PC-3 (cell line): ENCODE results near the gene KCNC1. TPM values are rescaled to one million over a fixed set of nuclear protein-coding genes. Genes with fewer than 3 reads are reported as not detected.

Experiments used
- ATAC-seq: fragments of 200-7000 bp; cut with Tn5 transposase; 2 replicates; pipeline ENCODE4 v1.9.1; 2020; ENCODE audit warnings: mild to moderate bottlenecking, moderate library complexity
- BruUV-seq: library from RNA; stranded (reverse); fragments of 400-500 nt; replicated peaks from 2 replicates; lab custom pipeline; 2021; lab: Mats Ljungman, UMichigan
- CTCF ChIA-PET: fragments of 300-600 bp; sonication (Branson Sonifier 250); formaldehyde crosslinking; loops from one replicate; lab custom pipeline; 2022; ENCODE audit warnings: antibody characterized with exemption; lab: Charles Lee
- POLR2A ChIA-PET: fragments of 300-600 bp; sonication (Branson Sonifier 250); formaldehyde crosslinking; loops from one replicate; lab custom pipeline; 2022; ENCODE audit warnings: antibody characterized with exemption; ENCODE audit not compliant: unreplicated experiment; lab: Charles Lee
- DNase-seq: peaks from one replicate; pipeline ENCODE4 v3.0.0-alpha.2; 2015
- H2AFZ ChIP-seq: fragments of 300-600 bp; sonication (generic); 2 replicates; pipeline ENCODE4 v1.6.0; 2016; ENCODE audit warnings: antibody characterized with exemption, low read length
- H3F3A ChIP-seq: fragments of 300-600 bp; sonication (generic); one replicate; pipeline ENCODE4 v1.6.0; 2017; ENCODE audit warnings: antibody characterized with exemption, low read length, control low read depth, mild to moderate bottlenecking; ENCODE audit not compliant: unreplicated experiment
- H3K27ac ChIP-seq: fragments of 300-600 bp; sonication (generic); 2 replicates; pipeline ENCODE4 v1.5.1; 2016; ENCODE audit warnings: mild to moderate bottlenecking, low read length
- H3K27me3 ChIP-seq: fragments of 300-600 bp; sonication (generic); 2 replicates; pipeline ENCODE4 v1.6.1; 2016; ENCODE audit warnings: low read length, mixed read lengths
- H3K36me3 ChIP-seq: fragments of 300-600 bp; sonication (generic); 2 replicates; pipeline ENCODE4 v1.6.1; 2016; ENCODE audit warnings: low read depth, mixed run types, low read length, mixed read lengths
- H3K4me1 ChIP-seq: fragments of 300-600 bp; sonication (generic); 2 replicates; pipeline ENCODE4 v1.5.1; 2016; ENCODE audit warnings: low read length; ENCODE audit not compliant: insufficient read depth
- H3K4me2 ChIP-seq: fragments of 300-600 bp; sonication (generic); 2 replicates; pipeline ENCODE4 v1.6.0; 2016; ENCODE audit warnings: low read length
- H3K4me3 ChIP-seq: fragments of 300-600 bp; sonication (generic); 2 replicates; pipeline ENCODE4 v1.5.1; 2016; ENCODE audit warnings: mild to moderate bottlenecking, low read length, mixed read lengths
- H3K79me2 ChIP-seq: fragments of 300-600 bp; sonication (generic); 2 replicates; pipeline ENCODE4 v1.6.1; 2017; ENCODE audit warnings: low read length, mixed read lengths
- H3K9ac ChIP-seq: fragments of 300-600 bp; sonication (generic); 2 replicates; pipeline ENCODE4 v1.6.0; 2016; ENCODE audit warnings: mild to moderate bottlenecking, low read length
- H3K9me2 ChIP-seq: fragments of 300-600 bp; sonication (generic); replicated peaks from 2 replicates; pipeline ENCODE4 v1.6.1; 2016; ENCODE audit warnings: mixed run types, low read length, mixed read lengths
- H3K9me3 ChIP-seq: fragments of 300-600 bp; sonication (generic); 2 replicates; pipeline ENCODE4 v1.6.1; 2016; ENCODE audit warnings: low read length, mixed read lengths
- H4K20me1 ChIP-seq: fragments of 300-600 bp; sonication (generic); 2 replicates; pipeline ENCODE4 v1.6.1; 2016; ENCODE audit warnings: low read length, mixed read lengths
- EZH2 ChIP-seq: fragments of 300-600 bp; sonication (generic); IDR thresholded peaks from one replicate; pipeline ENCODE4 v1.6.1; 2017; ENCODE audit warnings: antibody characterized with exemption, mild to moderate bottlenecking, low read length; ENCODE audit not compliant: unreplicated experiment
- EZH2phosphoT487 ChIP-seq: fragments of 300-600 bp; sonication (generic); IDR thresholded peaks from 2 replicates; pipeline ENCODE4 v1.6.1; 2018; ENCODE audit warnings: mild to moderate bottlenecking, antibody characterized with exemption, low read length, borderline replicate concordance
- intact Hi-C: fragments of 100-400 bp; cut with micrococcal nuclease; formaldehyde crosslinking; loops from 2 replicates; pipeline ENCODE4 v1.9.0; 2023
- total RNA-seq: library from RNA; depleted of rRNA; stranded (reverse); fragments of >200 nt; gene quantifications from 2 replicates; pipeline ENCODE4 v1.2.3, GENCODE V29; 2014
- TF ChIP-seq, protein P1 (sequence below): fragments of 300-600 bp; sonication (generic); conservative IDR thresholded peaks from 2 replicates; pipeline ENCODE4 v1.5.1; 2017; ENCODE audit warnings: antibody characterized with exemption, low read depth, mild to moderate bottlenecking, low read length

Gene KCNC1
- total RNA-seq, 1 experiment from 2014 or later: not detected

DNA sequence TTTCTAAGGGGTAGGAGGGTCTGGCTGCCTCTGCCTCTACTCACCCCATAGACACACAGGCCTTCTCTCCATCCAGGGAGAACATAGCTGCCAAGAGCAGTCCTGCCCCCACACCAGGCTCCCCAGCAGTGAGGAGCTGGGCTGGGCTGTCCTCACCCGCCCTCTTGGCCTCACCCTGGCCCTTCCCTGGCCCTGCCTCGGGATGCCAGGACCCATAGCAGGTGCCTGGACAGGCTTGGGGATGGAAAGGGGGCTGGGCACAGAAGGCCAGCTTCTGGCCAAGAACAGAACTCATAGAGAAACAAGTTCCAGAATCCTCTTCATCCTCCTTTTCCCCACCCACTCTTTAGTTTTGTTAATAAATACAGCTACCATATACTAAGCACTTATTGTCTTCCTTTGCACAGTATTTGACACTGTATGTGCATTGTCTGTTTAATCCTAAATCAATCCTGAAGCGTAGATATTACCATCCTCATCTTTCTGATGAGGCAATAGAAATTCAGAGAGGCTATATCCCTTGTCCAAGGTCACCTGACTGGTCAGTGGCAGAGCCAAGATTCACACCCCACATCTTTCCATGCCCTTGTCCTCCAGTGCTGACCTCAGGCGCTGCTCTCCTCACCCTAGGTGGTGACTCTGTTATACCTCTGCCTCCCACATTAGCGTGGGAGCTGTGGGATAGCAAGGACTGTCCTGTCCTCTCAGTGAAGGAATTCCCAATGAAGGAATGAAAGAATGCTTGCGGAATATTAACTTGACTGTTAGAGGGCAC is 37.2 kb upstream of the KCNC1 start:
- no peak for ATAC-seq
- intact Hi-C loops: no loop called here
- Histone ChIP-seq H4K20me1 (no peaks in the 10 kb centered on the region), H3K4me2 (no peak overlapping the region), H3K27ac (no peak overlapping the region), H3K79me2 (no peaks in the 10 kb centered on the region), H3K4me1 (no peaks in the 10 kb centered on the region), H3K27me3 (peaks cover 35% of the 10 kb centered on the region), H3F3A (no peaks in the 10 kb centered on the region), H3K9me2 (no peaks in the 10 kb centered on the region), H3K4me3 (no peak overlapping the region), H3K9me3 (no peaks in the 10 kb centered on the region), H3K9ac (no peak overlapping the region), H2AFZ (no peak overlapping the region), H3K36me3 (no peaks in the 10 kb centered on the region)
- BruUV-seq: no TSS peak
- ChIA-PET POLR2A (interaction anchor here (0.6 kb wide), 1 partner anchor 62 kb away, joined by 3 read pairs; no protein-coding TSS in a partner anchor), CTCF (no interaction called here)
- TF ChIP-seq EZH2 (no peak), EZH2phosphoT487 (no peak)
- TF ChIP-seq, protein P1, sequence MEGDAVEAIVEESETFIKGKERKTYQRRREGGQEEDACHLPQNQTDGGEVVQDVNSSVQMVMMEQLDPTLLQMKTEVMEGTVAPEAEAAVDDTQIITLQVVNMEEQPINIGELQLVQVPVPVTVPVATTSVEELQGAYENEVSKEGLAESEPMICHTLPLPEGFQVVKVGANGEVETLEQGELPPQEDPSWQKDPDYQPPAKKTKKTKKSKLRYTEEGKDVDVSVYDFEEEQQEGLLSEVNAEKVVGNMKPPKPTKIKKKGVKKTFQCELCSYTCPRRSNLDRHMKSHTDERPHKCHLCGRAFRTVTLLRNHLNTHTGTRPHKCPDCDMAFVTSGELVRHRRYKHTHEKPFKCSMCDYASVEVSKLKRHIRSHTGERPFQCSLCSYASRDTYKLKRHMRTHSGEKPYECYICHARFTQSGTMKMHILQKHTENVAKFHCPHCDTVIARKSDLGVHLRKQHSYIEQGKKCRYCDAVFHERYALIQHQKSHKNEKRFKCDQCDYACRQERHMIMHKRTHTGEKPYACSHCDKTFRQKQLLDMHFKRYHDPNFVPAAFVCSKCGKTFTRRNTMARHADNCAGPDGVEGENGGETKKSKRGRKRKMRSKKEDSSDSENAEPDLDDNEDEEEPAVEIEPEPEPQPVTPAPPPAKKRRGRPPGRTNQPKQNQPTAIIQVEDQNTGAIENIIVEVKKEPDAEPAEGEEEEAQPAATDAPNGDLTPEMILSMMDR: no peak
- DNase-seq: no peak

DNA sequence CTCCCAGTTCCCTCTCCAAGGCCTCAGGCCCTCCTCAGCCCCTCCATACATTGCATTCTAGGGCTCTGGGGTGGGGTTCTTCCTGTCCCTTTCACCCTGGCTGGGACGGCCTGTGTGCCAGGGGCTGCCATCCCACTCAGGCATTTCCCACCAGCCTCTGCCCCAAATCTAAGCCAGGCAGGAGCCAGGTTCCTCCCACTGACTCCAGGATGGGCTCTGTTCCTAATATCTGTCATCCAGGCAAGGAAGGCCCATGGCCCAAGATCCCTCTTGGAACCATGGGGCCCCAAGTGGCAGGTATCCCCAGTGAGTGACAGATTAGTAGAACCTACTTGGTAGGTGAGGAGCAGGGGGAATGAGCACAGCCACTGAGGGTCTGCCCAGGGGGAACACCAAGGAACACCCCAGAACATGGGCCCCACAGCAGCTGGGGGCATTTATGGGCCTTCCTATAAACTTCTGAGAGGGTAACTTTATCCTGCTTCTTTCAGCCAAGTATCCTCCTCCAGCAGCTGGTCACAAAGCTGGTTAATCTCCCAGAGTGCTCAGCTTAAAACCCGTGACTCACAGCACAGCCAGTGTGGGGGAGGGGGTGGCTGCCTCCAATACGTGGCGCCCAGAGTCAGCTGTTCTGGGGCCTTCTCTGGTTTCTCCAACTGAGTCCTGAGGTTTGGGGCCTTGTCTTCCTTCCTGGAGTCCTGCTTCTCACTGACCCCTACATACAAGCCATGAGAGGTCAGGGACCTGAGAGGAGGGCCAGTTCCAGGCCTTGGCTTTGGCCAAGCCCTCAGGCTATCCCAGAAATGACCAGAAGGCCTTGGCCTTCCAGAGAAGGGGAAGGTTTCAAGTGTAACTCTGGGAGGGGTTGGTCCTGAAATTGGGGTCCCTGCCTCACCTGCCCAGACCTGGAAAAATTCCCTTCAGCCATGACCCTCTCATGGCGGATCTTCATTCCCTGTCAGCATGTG is 35.1 kb upstream of the KCNC1 start:
- H3K9me2 ChIP-seq: no peaks in the 10 kb centered on the region
- H3K4me3 ChIP-seq: no peak overlapping the region
- H3K27ac ChIP-seq: no peak overlapping the region
- no peak overlapping the region for H2AFZ ChIP-seq
- no peaks in the 10 kb centered on the region for H3K79me2 ChIP-seq
- H4K20me1 ChIP-seq: no peaks in the 10 kb centered on the region
- no peaks in the 10 kb centered on the region for H3K4me1 ChIP-seq
- no peak for TF ChIP-seq EZH2
- TF ChIP-seq, protein P1: no peak
- ChIA-PET CTCF (no interaction called here), POLR2A (no interaction called here)
- H3F3A ChIP-seq: no peaks in the 10 kb centered on the region
- H3K9me3 ChIP-seq: no peaks in the 10 kb centered on the region
- no peak overlapping the region for H3K4me2 ChIP-seq
- DNase-seq (peak; percentile 2), ATAC-seq (no peak)
- no peaks in the 10 kb centered on the region for H3K36me3 ChIP-seq
- H3K27me3 ChIP-seq: peaks cover 16% of the 10 kb centered on the region
- no peak overlapping the region for H3K9ac ChIP-seq
- no TSS peak for BruUV-seq
- intact Hi-C loops: no loop called here
